Panc1 (cell line): ENCODE results near the gene SPATA31E1. TPM values are rescaled to one million over a fixed set of nuclear protein-coding genes. Genes with fewer than 3 reads are reported as not detected.
A peak's percentile ranks its signal among the peaks of the same experiment; 100 is the strongest.

Source experiments
- ATAC-seq: fragments of 200-7000 bp; cut with Tn5 transposase; 2 replicates; pipeline ENCODE4 v1.9.1; 2020; ENCODE audit warnings: mild to moderate bottlenecking, moderate library complexity
- Bru-seq: library from RNA; stranded (reverse); fragments of 400-500 nt; gene quantifications from one replicate; lab custom pipeline; 2021; lab: Mats Ljungman, UMichigan
- BruChase-seq, 2 experiments: library from RNA; stranded (reverse); fragments of 400-500 nt; gene quantifications; one replicate each; lab custom pipeline; 2021; lab: Mats Ljungman, UMichigan
- BruUV-seq: library from RNA; stranded (reverse); fragments of 400-500 nt; replicated peaks from 2 replicates; lab custom pipeline; 2021; lab: Mats Ljungman, UMichigan
- CTCF ChIA-PET: fragments of 300-600 bp; sonication (Branson Sonifier 250); formaldehyde crosslinking; loops from one replicate; lab custom pipeline; 2022; ENCODE audit warnings: antibody characterized with exemption; lab: Charles Lee
- POLR2A ChIA-PET: fragments of 300-600 bp; sonication (Branson Sonifier 250); formaldehyde crosslinking; loops from one replicate; lab custom pipeline; 2022; ENCODE audit warnings: antibody characterized with exemption; lab: Charles Lee
- DNase-seq: peaks from one replicate; pipeline ENCODE4 v3.0.0-alpha.2; 2010; ENCODE audit warnings: low read depth, low spot score
- H3K27ac ChIP-seq: 2 replicates; pipeline ENCODE4 v1.5.1; 2011; ENCODE audit warnings: mild to moderate bottlenecking, low read length, inconsistent platforms
- H3K27me3 ChIP-seq: fragments of 200-500 bp; sonication (Bioruptor generic); 2 replicates; pipeline ENCODE4 v1.6.0; 2014; ENCODE audit warnings: low read length, inconsistent platforms; ENCODE audit not compliant: control insufficient read depth, insufficient read depth
- H3K36me3 ChIP-seq: fragments of 200-500 bp; sonication (Bioruptor generic); 2 replicates; pipeline ENCODE4 v1.5.1; 2014; ENCODE audit warnings: inconsistent platforms, mild to moderate bottlenecking, low read length, moderate library complexity; ENCODE audit not compliant: control insufficient read depth, insufficient read depth
- H3K4me1 ChIP-seq: 2 replicates; pipeline ENCODE4 v1.5.1; 2011; ENCODE audit warnings: inconsistent platforms, mild to moderate bottlenecking, low read length, moderate library complexity; ENCODE audit not compliant: control insufficient read depth, insufficient read depth
- H3K4me3 ChIP-seq, 2 experiments: 2 replicates each; pipeline ENCODE4 v1.5.1; 2011 to 2012; ENCODE audit warnings: low read depth in 2 of 2, low read length in 2 of 2, mild to moderate bottlenecking in 2 of 2, inconsistent platforms in 1 of 2, moderate library complexity in 1 of 2
- H3K9me3 ChIP-seq: fragments of 200-500 bp; sonication (Bioruptor generic); 2 replicates; pipeline ENCODE4 v1.5.1; 2014; ENCODE audit warnings: low read depth, mild to moderate bottlenecking, inconsistent platforms, low read length, moderate library complexity; ENCODE audit not compliant: control insufficient read depth, insufficient read depth
- CTCF ChIP-seq: fragments of 450-650 bp; IDR thresholded peaks from 2 replicates; pipeline ENCODE4 v1.5.1; 2017; ENCODE audit warnings: mild to moderate bottlenecking
- POLR2AphosphoS5 ChIP-seq: IDR thresholded peaks from 2 replicates; pipeline ENCODE4 v1.6.1; 2012; ENCODE audit warnings: mild to moderate bottlenecking, low read depth, low read length, moderate library complexity
- REST ChIP-seq, 2 experiments: IDR thresholded peaks; 2 replicates each; pipeline ENCODE4 v1.6.1; 2011 to 2012; ENCODE audit warnings: low read depth in 2 of 2, control low read depth in 1 of 2, low read length in 1 of 2, mild to moderate bottlenecking in 1 of 2, moderate library complexity in 1 of 2; ENCODE audit not compliant: insufficient read depth in 1 of 2
- TCF7L2 ChIP-seq: IDR thresholded peaks from 2 replicates; pipeline ENCODE4 v1.6.1; 2011; ENCODE audit warnings: mild to moderate bottlenecking, low read depth, low read length, inconsistent platforms
- in situ Hi-C: cut with HindIII; loops from 2 replicates; pipeline ENCODE4 v1.10.0; 2016; ENCODE audit warnings: low sequenced_read_pairs, low pct_unique_long_range_greater_than_20kb
- intact Hi-C: fragments of 100-400 bp; cut with micrococcal nuclease; formaldehyde crosslinking; loops from one replicate; pipeline ENCODE4 v1.10.0; 2022; ENCODE audit not compliant: unreplicated experiment
- long read RNA-seq: library from polyadenylated mRNA; unstranded; transcript quantifications from one replicate; pipeline ENCODE4 v2.0.0, GENCODE V29; 2021; ENCODE audit not compliant: unreplicated experiment
- polyA plus RNA-seq: library from polyadenylated mRNA; unstranded; fragments of >200 nt; gene quantifications from one replicate; pipeline ENCODE4 v1.2.1, GENCODE V29; 2012; ENCODE audit warnings: missing spikeins; ENCODE audit not compliant: insufficient read length
- total RNA-seq: library from RNA; stranded (reverse); gene quantifications from one replicate; pipeline ENCODE4 v1.2.1, GENCODE V29; 2021; ENCODE audit not compliant: unreplicated experiment

The SPATA31E1 gene
- total RNA-seq (not detected), Bru-seq, nascent RNA (not detected), BruChase-seq, experiment 1, labeled RNA remaining after a 2-hour chase (not detected), BruChase-seq, experiment 2, labeled RNA remaining after a 6-hour chase (not detected)
- not detected for polyA plus RNA-seq
- long read RNA-seq: 0 reads

GRCh38 chr9:87882627-87883026 is at the start of gene SPATA31E1:
Gene SPATA31E1, plus strand, starts transcription at chr9:87882877. Its CDS starts 15 bp downstream, at chr9:87882892.
- H3K27ac ChIP-seq: no peak within 1 kb of the TSS
- POLR2A ChIA-PET: interaction anchor here (0.6 kb wide), 1 partner anchor 68 kb away, joined by 3 read pairs; no protein-coding TSS in a partner anchor
- H3K9me3 ChIP-seq: no peaks in the 10 kb centered on the region
- no TSS peak for BruUV-seq
- H3K27me3 ChIP-seq: no peaks in the 10 kb centered on the region
- intact Hi-C loops: no loop called here
- H3K4me1 ChIP-seq: no peaks in the 10 kb centered on the region
- in situ Hi-C loops: no loop called here
- DNase-seq: no peak
- CTCF ChIA-PET: no interaction called here
- no peaks in the 10 kb centered on the region for H3K36me3 ChIP-seq
- TF ChIP-seq REST (IDR thresholded peaks at IDR 0.05; ENCODE audit: insufficient read depth in 1 of 2, low read depth in 2 of 2, low read length in 1 of 2) (no peak), POLR2AphosphoS5 (no peak), CTCF (no peak)
- no peak for ATAC-seq
- no peak within 1 kb of the TSS for H3K4me3 ChIP-seq

GRCh38 chr9:87834357-87834756 is 48.3 kb upstream of the SPATA31E1 start:
- Histone ChIP-seq H3K4me3 (no peak overlapping the region), H3K4me1 (no peaks in the 10 kb centered on the region), H3K27me3 (no peaks in the 10 kb centered on the region), H3K36me3 (no peaks in the 10 kb centered on the region), H3K27ac (no peak overlapping the region), H3K9me3 (no peaks in the 10 kb centered on the region)
- no TSS peak for BruUV-seq
- no peak for ATAC-seq
- ChIA-PET CTCF (no interaction called here), POLR2A (no interaction called here)
- in situ Hi-C loops (no loop called here), intact Hi-C loops (no loop called here)
- TF ChIP-seq REST (IDR thresholded peaks at IDR 0.05; ENCODE audit: insufficient read depth in 1 of 2, low read depth in 2 of 2, low read length in 1 of 2): no peak
- no peak for TF ChIP-seq TCF7L2
- peak; percentile 18; the same call in 1 of the 2 replicates for TF ChIP-seq CTCF
- DNase-seq: no peak
